ENCODE results near the gene THUMPD2.

THUMPD2 gene

DNA sequence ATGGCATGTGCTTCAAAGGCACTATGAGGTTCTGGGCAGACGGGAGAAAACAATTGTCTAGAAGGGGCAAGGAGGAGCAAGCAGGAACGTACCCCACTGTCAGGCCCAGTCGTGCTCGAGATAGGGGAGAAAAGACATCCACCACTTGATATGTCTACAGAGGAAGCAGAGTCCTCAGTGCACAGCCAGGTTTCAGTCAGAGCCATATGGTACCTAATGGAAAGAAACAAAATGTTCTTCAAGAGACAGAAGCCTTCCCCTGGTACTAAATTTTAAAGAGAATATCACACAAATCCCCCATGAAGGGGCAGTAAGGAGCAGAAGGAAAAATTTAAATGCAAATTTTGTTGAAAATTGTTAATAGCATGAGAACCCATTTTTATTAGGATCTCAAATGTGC is 21.9 kb downstream of the THUMPD2 start:
- no peak for DNase-seq
- Histone ChIP-seq H3K4me1 (ENCODE audit: control insufficient read depth, insufficient read depth, low read depth, low read length) (no peaks in the 10 kb centered on the region), H3K36me3 (ENCODE audit: control insufficient read depth in 1 of 2, insufficient read depth in 2 of 2, low read depth in 1 of 2, low read length in 2 of 2) (peaks cover 15 to 99% of the 10 kb centered on the region in 2 experiments), H2BK15ac (ENCODE audit: low read depth, poor library complexity, severe bottlenecking) (no peak overlapping the region), H3K27ac (ENCODE audit: low read length, poor library complexity, severe bottlenecking) (no peak overlapping the region), H2AFZ (ENCODE audit: low read depth, low read length) (no peak overlapping the region), H3K4me3 (ENCODE audit: insufficient read depth in 1 of 2, low read depth in 1 of 2, low read length in 2 of 2) (no peak overlapping the region), H3K14ac (ENCODE audit: low read length in 2 of 2) (no peak overlapping the region), H3K4me2 (ENCODE audit: low read length, poor library complexity, severe bottlenecking) (no peak overlapping the region), H4K8ac (ENCODE audit: low read length) (no peak overlapping the region), H3K9ac (ENCODE audit: low read length) (no peak overlapping the region), H4K91ac (ENCODE audit: low read length) (no peak overlapping the region), H3K4ac (ENCODE audit: low read depth in 1 of 2, low read length in 2 of 2) (no peak overlapping the region), H2BK12ac (ENCODE audit: low read length in 2 of 2) (no peak overlapping the region), H3K27me3 (ENCODE audit: control insufficient read depth in 1 of 2, insufficient read depth in 1 of 2, low read length in 2 of 2) (no peaks in the 10 kb centered on the region), H3K9me3 (ENCODE audit: control insufficient read depth, low read length) (no peaks in the 10 kb centered on the region), H2AK5ac (ENCODE audit: low read length, severe bottlenecking) (no peak overlapping the region), H3K79me1 (replicated peaks; ENCODE audit: low read length, poor library complexity, severe bottlenecking) (peaks cover 11% of the 10 kb centered on the region), H2BK120ac (ENCODE audit: low read depth, low read length) (no peak overlapping the region), H3K23ac (ENCODE audit: low read length in 2 of 2) (no peak overlapping the region), H3K18ac (ENCODE audit: low read depth in 1 of 2, low read length in 2 of 2) (no peak overlapping the region), H2BK5ac (ENCODE audit: low read depth, low read length, poor library complexity, severe bottlenecking) (no peak overlapping the region)
- 97% methylated on average over 4 of the region's 4 CpGs for WGBS

GRCh38 chr2:39755466-39755865 is 23.6 kb downstream of the THUMPD2 start:
- H3K4ac ChIP-seq (ENCODE audit: low read depth in 1 of 2, low read length in 2 of 2): no peak overlapping the region
- H3K27ac ChIP-seq (ENCODE audit: low read length, poor library complexity, severe bottlenecking): no peak overlapping the region
- no peak overlapping the region for H3K23ac ChIP-seq (ENCODE audit: low read length in 2 of 2)
- no peak overlapping the region for H4K8ac ChIP-seq (ENCODE audit: low read length)
- H3K27me3 ChIP-seq (ENCODE audit: control insufficient read depth in 1 of 2, insufficient read depth in 1 of 2, low read length in 2 of 2): no peaks in the 10 kb centered on the region
- H4K91ac ChIP-seq (ENCODE audit: low read length): no peak overlapping the region
- H3K4me3 ChIP-seq (ENCODE audit: insufficient read depth in 1 of 2, low read depth in 1 of 2, low read length in 2 of 2): no peak overlapping the region
- peaks cover 11% of the 10 kb centered on the region for H3K79me1 ChIP-seq (replicated peaks; ENCODE audit: low read length, poor library complexity, severe bottlenecking)
- no peak for DNase-seq
- H2BK5ac ChIP-seq (ENCODE audit: low read depth, low read length, poor library complexity, severe bottlenecking): no peak overlapping the region
- no peak overlapping the region for H2AK5ac ChIP-seq (ENCODE audit: low read length, severe bottlenecking)
- H2BK12ac ChIP-seq (ENCODE audit: low read length in 2 of 2): no peak overlapping the region
- H2BK15ac ChIP-seq (ENCODE audit: low read depth, poor library complexity, severe bottlenecking): no peak overlapping the region
- H3K18ac ChIP-seq (ENCODE audit: low read depth in 1 of 2, low read length in 2 of 2): no peak overlapping the region
- H3K4me2 ChIP-seq (ENCODE audit: low read length, poor library complexity, severe bottlenecking): no peak overlapping the region
- no peaks in the 10 kb centered on the region for H3K9me3 ChIP-seq (ENCODE audit: control insufficient read depth, low read length)
- peaks cover 16 to 98% of the 10 kb centered on the region in 2 experiments for H3K36me3 ChIP-seq (ENCODE audit: control insufficient read depth in 1 of 2, insufficient read depth in 2 of 2, low read depth in 1 of 2, low read length in 2 of 2)
- no peak overlapping the region for H3K9ac ChIP-seq (ENCODE audit: low read length)
- H3K4me1 ChIP-seq (ENCODE audit: control insufficient read depth, insufficient read depth, low read depth, low read length): no peaks in the 10 kb centered on the region
- H2AFZ ChIP-seq (ENCODE audit: low read depth, low read length): no peak overlapping the region
- WGBS: no CpG with 5 or more reads among the region's 1 CpG
- H3K14ac ChIP-seq (ENCODE audit: low read length in 2 of 2): no peak overlapping the region
- H2BK120ac ChIP-seq (ENCODE audit: low read depth, low read length): no peak overlapping the region

- Histone ChIP-seq H4K91ac (ENCODE audit: low read length) (no peak overlapping the region), H3K27ac (ENCODE audit: low read length, poor library complexity, severe bottlenecking) (peak overlapping the region; percentile 51), H3K4me2 (ENCODE audit: low read length, poor library complexity, severe bottlenecking) (no peak overlapping the region), H3K18ac (ENCODE audit: low read depth in 1 of 2, low read length in 2 of 2) (no peak overlapping the region), H2BK120ac (ENCODE audit: low read depth, low read length) (no peak overlapping the region), H3K27me3 (ENCODE audit: control insufficient read depth in 1 of 2, insufficient read depth in 1 of 2, low read length in 2 of 2) (no peaks in the 10 kb centered on the region), H2BK12ac (ENCODE audit: low read length in 2 of 2) (no peak overlapping the region), H3K14ac (ENCODE audit: low read length in 2 of 2) (no peak overlapping the region), H2AFZ (ENCODE audit: low read depth, low read length) (no peak overlapping the region), H2AK5ac (ENCODE audit: low read length, severe bottlenecking) (no peak overlapping the region), H3K9ac (ENCODE audit: low read length) (no peak overlapping the region), H3K23ac (ENCODE audit: low read length in 2 of 2) (no peak overlapping the region), H3K9me3 (ENCODE audit: control insufficient read depth, low read length) (no peaks in the 10 kb centered on the region), H3K4me3 (ENCODE audit: insufficient read depth in 1 of 2, low read depth in 1 of 2, low read length in 2 of 2) (no peak overlapping the region), H3K4me1 (ENCODE audit: control insufficient read depth, insufficient read depth, low read depth, low read length) (peaks cover 2% of the 10 kb centered on the region), H3K79me1 (replicated peaks; ENCODE audit: low read length, poor library complexity, severe bottlenecking) (peaks cover 2% of the 10 kb centered on the region), H4K8ac (ENCODE audit: low read length) (no peak overlapping the region), H2BK5ac (ENCODE audit: low read depth, low read length, poor library complexity, severe bottlenecking) (no peak overlapping the region), H3K4ac (ENCODE audit: low read depth in 1 of 2, low read length in 2 of 2) (no peak overlapping the region), H3K36me3 (ENCODE audit: control insufficient read depth in 1 of 2, insufficient read depth in 2 of 2, low read depth in 1 of 2, low read length in 2 of 2) (peaks cover 3 to 88% of the 10 kb centered on the region in 2 experiments), H2BK15ac (ENCODE audit: low read depth, poor library complexity, severe bottlenecking) (no peak overlapping the region)
- 9% methylated on average over 1 of the region's 1 CpG for whole genome bisulfite sequencing
- DNase-seq: peak; percentile 27
Measured at GRCh38 chr2:39743269-39743776, 35.7 kb downstream of the THUMPD2 start.

DNA sequence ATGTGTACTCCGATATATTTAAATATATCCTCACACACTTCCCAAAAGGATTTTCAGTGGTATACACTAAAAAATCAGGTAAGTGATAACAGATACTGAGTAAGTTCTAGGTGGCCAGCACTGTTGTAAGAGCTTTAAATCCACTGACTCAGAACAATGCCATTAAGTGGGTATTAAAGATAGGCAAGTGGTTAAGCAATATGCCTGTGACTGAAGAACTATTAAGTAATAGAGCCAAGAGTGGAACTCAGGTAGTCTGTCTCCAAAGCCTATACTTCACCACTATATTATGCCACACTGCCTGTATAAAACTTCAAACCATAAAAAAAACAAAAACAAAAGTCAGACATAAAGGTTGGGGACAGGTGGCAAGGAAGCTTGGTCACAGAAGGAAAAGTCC is 37.2 kb downstream of the THUMPD2 start:
- Histone ChIP-seq H4K8ac (ENCODE audit: low read length) (no peak overlapping the region), H3K27me3 (ENCODE audit: control insufficient read depth in 1 of 2, insufficient read depth in 1 of 2, low read length in 2 of 2) (no peaks in the 10 kb centered on the region), H2BK5ac (ENCODE audit: low read depth, low read length, poor library complexity, severe bottlenecking) (no peak overlapping the region), H2AK5ac (ENCODE audit: low read length, severe bottlenecking) (no peak overlapping the region), H2BK12ac (ENCODE audit: low read length in 2 of 2) (no peak overlapping the region), H3K23ac (ENCODE audit: low read length in 2 of 2) (no peak overlapping the region), H3K4ac (ENCODE audit: low read depth in 1 of 2, low read length in 2 of 2) (no peak overlapping the region), H2BK15ac (ENCODE audit: low read depth, poor library complexity, severe bottlenecking) (no peak overlapping the region), H3K9me3 (ENCODE audit: control insufficient read depth, low read length) (no peaks in the 10 kb centered on the region), H3K36me3 (ENCODE audit: control insufficient read depth in 1 of 2, insufficient read depth in 2 of 2, low read depth in 1 of 2, low read length in 2 of 2) (peaks cover 3 to 86% of the 10 kb centered on the region in 2 experiments), H4K91ac (ENCODE audit: low read length) (no peak overlapping the region), H3K27ac (ENCODE audit: low read length, poor library complexity, severe bottlenecking) (no peak overlapping the region), H2AFZ (ENCODE audit: low read depth, low read length) (no peak overlapping the region), H3K4me2 (ENCODE audit: low read length, poor library complexity, severe bottlenecking) (no peak overlapping the region), H3K9ac (ENCODE audit: low read length) (no peak overlapping the region), H3K79me1 (replicated peaks; ENCODE audit: low read length, poor library complexity, severe bottlenecking) (peaks cover 2% of the 10 kb centered on the region), H2BK120ac (ENCODE audit: low read depth, low read length) (no peak overlapping the region), H3K4me3 (ENCODE audit: insufficient read depth in 1 of 2, low read depth in 1 of 2, low read length in 2 of 2) (no peak overlapping the region), H3K4me1 (ENCODE audit: control insufficient read depth, insufficient read depth, low read depth, low read length) (peaks cover 11% of the 10 kb centered on the region), H3K14ac (ENCODE audit: low read length in 2 of 2) (no peak overlapping the region), H3K18ac (ENCODE audit: low read depth in 1 of 2, low read length in 2 of 2) (no peak overlapping the region)
- DNase-seq: no peak
- no CpG with 5 or more reads among the region's 1 CpG for WGBS

Data from mesenchymal stem cell (in vitro differentiated cells and primary cell).